ENCODE measurements around the gene PTPRK.

PTPRK gene

GRCh38 chr6:128515550-128516513, 4.6 kb downstream of the PTPRK start:
- DNase-seq: no peak

DNA sequence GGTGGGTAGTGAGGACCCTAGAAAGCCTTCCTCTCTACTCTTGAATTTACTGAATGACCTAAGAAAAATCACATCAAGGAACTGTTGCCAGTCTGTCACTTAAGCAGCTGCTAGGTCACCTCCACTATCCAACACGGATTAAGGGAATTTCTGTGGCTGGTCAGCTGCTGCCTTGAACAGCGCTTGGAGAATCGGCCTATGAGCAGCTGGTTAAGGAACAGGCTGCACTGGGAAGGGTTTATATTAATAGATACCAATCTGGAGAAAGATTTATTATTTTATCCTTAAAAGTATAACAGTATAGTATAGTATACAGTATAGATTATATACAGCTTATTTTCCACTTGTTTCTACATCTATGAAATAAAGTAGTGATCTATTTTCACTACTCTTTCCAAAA, 6.5 kb downstream of the PTPRK start:
- DNase-seq: no peak

DNA sequence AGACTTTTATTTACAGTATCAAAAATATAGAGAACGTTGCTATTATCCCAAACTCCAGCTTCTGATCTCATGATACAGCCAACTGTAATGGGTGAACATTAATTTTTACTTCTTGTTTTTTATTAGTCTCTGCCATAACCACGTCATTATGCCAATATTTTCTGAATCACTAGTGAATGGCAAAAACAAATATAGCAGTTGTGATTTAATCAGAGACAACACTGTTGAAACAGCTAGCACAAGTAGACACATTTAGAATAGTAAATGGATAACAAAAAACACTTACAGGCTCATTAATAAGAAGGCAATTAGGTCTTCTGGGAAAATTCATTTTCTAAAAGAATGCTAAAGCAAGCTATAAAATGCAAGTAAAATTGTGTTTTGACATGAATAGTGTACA, 8.1 kb downstream of the PTPRK start:
- DNase-seq: no peak

- DNase-seq: no peak
Measured at GRCh38 chr6:128511506-128511905, 8.9 kb downstream of the PTPRK start.

DNA sequence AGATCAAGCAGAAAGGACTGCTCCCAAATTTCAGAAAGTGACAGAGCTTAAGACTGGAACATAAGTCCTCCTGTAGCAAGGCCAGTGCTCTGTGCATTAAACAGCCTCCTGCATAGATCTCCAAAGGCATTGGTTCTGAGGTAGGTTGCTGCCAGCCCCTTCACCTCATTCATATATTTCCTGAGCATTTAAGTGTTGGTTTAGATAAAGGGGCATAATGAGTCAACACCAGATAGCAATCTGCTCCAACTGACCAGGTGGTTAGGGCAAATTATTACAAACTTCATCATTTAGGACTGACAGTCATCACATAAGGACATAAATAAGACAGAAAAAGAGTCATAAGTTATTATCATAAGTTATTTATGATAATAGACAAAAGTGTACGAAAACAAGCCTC, 10.7 kb downstream of the PTPRK start:
- no peak for DNase-seq

GRCh38 chr6:128508588-128509296, 11.7 kb downstream of the PTPRK start:
- no peak for DNase-seq

DNA sequence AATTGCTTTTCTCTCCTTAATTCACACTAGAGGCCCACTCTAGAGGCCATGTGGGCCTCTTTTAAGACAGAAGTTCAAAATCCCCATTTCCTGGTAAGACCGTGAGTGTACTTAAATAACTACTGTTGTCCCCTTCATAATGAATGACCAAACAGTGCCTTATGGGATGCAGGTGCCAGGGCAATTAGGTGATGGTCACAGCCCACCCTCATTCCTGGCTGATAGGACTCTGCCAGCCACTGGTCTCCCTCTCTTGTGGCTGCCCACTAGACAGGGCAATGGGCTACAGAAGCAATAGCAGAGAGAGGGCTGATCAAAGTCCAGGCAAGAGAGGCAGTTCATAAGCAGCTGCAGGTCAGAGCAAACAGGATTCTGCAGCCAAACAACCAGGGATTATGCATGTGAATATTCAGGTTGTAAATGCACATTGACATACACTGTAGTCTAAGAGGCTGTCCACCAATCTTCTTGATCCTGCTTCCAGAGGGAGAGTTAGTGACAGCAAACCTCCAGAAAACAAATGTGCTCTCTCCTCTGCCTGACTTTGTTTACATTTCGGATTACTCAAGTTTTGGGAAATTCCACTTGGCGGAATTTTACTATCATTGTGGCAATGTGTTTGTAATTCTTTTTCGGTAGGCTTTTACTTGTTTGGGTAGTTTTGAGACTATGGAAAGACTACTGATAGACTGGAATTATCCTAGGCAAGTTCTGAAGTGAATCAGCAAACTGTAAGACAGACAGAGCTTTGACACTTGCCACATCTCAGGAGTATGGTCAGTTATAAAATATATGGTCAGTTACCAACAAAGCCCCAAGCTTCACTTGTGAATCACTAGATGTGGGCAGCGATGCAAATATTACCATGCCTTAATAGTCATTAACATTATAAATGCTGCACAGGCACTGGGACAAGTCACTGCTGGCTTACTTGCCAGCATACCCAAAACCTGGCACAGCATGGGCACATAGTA, 12.8 kb downstream of the PTPRK start:
- no peak for DNase-seq

DNA sequence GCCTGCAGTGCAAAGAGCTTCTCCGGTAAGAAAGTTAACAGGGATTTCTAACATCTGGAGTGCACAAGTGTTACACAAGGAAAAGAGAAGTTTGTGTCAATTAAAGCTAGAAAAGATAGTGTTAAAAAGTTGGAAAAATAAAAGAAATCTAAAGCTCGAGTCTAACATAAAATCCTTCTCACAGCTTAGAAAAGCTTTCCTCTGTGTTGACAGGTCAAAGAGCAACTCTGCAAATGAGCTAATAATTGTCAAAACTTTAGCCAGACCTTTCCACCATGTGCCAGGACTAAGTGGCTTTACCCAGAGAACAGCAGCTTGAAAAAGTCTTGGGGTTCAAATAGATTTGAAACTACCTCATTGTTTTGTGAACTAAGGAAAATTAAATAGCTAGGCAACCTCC, 14.8 kb downstream of the PTPRK start:
- DNase-seq: no peak

DNA sequence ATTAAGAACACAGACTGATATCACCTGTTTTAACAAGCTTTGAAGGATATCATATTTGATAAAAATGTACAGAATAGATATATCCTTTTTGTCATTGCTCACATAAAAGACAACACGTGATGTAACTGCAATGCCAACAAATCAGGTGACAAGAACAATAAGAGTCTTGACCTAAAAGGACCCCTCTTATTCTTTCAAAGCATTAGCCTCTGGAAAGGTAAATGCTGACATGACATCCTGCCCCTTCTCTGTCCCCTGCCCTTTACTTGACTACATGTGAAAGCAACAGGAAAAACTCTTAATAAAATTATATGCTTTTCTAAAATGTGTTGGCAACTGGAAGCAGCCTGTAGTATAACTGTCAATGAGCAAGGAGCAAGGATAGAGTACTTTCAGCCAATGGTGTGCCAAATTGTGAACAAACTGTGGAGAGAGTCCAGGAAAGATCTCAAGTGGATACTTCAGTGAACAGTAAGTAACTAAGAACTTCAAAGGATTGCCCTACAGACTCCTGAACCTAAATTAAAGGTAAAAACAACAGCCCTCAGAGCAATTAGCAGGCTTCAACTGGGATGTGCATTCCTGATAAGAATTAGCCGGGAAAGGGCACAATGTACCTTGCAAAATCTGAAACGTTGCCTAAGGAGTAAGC, 16.3 kb downstream of the PTPRK start:
- no peak for DNase-seq

DNA sequence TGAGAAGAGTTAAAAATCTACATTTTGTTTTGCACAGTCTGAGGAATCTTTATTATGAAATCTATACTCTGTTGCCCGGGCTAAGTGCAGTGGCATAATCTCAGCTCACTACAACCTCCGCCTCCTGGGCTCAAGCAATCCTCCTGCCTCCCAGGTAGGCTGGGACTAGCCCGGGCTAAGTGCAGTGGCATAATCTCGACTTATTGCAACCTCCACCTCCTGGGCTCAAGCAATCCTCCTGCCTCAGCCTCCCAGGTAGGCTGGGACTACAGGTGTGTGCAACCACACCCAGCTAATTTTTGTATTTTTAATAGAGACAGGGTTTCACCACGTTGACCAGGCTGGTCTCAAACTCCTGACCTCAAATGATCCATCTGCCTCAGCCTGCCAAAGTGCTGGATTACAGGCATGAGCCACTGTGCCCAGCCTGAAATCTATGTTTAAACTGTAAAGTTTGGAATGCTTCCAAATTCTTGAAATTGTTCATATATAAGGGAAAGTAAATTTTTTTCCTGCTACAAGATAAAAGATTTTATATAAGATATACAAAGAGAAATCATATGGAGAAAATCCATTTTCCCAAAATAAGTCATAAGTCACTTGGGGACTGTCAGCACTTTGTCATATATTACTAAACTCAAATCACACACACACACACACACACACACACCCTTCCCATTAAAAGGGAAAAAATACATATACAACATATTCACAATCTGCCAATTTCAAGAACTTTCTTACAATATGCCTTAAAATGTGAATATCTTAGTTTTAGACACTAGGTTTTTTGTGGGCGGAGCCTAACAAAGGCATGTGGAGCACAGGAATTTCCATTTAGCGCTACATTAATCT, 19.4 kb downstream of the PTPRK start:
- DNase-seq: no peak

GRCh38 chr6:128500014-128500413, 20.4 kb downstream of the PTPRK start:
- no peak for DNase-seq

GRCh38 chr6:128499079-128499731, 21.2 kb downstream of the PTPRK start:
- no peak for DNase-seq

DNA sequence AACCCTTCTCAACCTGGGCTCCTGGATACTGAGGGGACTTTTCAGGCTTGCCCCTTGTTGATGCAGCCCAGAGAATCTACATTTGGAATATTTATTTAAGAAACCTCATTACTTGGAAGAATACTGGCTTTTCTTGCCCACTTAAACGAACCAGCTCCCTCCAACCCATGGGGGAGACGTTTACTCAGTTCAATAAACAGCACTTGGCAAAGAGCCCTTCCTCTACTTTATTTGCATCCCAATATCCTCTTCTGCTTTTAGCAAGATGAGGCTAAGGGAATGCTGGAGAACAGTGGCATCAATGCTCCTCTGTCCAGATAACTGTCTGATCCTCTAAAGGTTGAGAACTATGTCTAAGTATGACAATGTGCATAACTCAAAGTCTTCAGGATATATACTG, 22.2 kb downstream of the PTPRK start:
- DNase-seq: no peak

DNA sequence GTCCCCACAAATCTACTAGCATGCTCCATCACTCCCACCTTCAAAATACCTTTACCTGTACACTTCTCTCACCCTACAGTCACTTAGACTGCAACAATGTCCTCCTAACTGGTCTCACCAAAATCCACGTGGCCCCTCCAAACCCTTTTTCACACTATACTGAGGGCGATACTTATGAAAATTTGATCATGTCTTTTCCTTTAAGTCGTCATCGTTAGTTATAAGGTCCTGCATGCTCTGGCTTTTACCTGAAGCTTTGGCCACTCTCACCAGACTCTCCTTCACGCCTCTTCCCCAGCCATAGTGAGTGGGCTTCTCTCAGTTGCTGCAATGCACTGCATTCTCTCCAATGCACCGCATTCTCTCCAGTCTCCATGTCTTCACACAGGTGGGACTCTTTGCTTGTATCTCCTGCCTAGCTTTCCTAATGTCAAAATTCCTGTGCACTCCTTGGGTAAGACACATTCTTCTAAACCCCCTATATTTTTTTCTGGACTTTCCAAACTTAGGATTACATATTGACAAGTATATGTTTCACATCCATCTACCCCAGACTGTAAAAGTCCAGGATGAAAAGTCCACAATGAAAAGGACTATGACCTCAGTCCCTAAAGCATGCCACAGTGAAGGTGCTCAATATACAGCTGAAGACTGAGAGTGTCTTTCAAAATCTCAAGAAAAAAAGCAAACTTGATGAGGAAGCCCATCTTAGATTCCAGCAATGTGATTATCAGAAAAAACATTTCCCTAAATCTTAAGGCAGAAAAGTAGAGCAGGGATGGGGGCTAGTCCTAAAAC, 24.7 kb downstream of the PTPRK start:
- no peak for DNase-seq

DNA sequence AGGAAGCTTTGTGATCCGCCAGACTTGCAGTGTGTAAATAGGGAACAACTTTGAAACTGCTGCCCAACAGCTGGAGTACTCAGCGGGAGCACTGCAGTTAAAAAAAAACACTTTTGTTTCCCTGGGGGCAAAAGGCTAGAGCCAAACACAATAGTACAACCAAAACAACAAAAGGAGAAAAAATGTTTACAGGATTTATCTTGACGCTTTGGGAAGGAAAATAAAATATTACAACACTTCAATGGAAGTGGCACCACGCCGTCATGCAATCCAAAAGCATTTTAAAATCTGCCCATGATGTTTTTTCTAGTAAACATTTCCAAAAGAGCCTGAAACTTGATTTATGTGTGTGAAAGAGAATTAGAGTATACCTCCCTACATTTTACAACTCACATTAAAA, 26.0 kb downstream of the PTPRK start:
- DNase-seq: no peak

DNA sequence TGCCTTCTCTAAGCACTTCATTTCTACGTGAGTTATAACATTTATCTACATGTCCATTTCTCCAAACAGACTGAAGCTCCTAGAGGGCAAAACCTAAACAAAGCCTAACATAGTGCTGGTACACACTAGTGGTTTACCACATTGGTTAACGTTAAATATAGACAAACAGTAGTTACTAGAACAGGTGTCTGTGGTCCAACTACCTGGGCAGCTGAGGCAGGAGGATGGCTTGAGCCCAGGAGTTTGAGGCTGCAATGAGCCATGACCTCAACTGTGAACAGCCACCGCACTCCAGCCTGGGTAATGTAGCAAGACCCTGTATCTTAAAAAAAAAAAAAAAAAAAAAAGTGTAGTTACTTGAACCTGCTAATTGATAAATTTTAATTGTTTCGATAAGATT, 26.5 kb downstream of the PTPRK start:
- no peak for DNase-seq

GRCh38 chr6:128492386-128492785, 28.0 kb downstream of the PTPRK start:
- no peak for DNase-seq

DNA sequence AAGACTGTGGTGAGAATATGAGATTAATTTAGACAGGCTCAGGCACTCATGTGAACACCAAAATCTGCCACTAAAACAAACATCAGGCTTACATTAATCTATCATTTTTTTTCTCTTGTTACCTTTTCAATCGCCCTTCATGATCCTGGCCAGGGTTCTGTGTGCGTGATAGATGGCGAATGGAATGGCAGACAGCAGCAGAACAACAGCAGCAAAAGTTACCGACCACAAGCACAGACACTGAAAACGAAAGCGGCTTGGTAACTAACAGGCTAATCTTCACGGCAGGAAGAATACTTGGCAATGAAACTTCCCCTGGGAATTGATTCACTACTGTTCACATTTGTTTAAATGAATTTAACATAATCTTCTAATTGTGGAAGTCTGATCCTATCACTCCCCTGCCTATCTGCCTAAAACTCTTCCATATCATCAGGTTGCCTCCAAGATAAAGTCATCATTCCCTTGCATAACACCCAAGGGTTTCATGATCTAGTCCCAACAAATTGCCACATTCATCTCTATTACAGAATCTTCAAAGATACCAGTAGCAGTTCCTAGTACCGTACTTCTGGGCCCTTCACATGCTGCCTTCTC, 28.7 kb downstream of the PTPRK start:
- no peak for DNase-seq

DNA sequence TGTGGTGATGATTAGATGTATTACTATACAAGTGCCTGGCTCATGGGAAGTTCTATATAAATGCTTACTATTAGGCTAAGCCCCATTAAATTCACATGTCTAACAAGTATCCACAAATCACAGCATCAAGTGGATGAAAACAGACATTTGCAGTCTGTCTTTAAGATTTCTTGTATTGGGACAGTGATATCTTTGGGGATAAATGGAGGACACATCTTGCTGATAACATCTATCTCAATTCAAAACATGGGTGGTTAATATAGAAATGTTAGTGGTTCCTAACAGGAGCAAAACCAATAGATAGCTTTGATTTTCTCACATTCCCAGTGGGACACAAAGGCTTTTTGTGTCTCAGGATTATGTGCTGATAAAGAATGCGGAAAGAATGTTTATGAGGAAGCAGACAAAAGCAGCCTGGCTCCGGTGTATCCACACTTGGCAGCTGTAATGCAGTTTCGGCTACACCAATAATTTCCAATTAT, 29.3 kb downstream of the PTPRK start:
- DNase-seq: no peak

GRCh38 chr6:128487746-128488145, 32.7 kb downstream of the PTPRK start:
- no peak for DNase-seq

Measured in NCI-H1417 treated with DMSO at 0.1 percent for 48 hours (cell line).